Measurements from ENCODE around the gene ZNF808. TPM values are rescaled to one million over a fixed set of nuclear protein-coding genes. Genes with fewer than 3 reads are reported as not detected.

The ZNF808 gene
- total RNA-seq, 3 donors from 2014 or later, result 26.2 to 46.9 (median 46.1) TPM

- peaks cover 17% of the 10 kb centered on the region for H3K4me1 ChIP-seq (ENCODE audit: low read depth)
- ATAC-seq (no peak), DNase-seq (no peak)
- H3K36me3 ChIP-seq (ENCODE audit: low read depth), result no peaks in the 10 kb centered on the region
- TF ChIP-seq, protein P1, sequence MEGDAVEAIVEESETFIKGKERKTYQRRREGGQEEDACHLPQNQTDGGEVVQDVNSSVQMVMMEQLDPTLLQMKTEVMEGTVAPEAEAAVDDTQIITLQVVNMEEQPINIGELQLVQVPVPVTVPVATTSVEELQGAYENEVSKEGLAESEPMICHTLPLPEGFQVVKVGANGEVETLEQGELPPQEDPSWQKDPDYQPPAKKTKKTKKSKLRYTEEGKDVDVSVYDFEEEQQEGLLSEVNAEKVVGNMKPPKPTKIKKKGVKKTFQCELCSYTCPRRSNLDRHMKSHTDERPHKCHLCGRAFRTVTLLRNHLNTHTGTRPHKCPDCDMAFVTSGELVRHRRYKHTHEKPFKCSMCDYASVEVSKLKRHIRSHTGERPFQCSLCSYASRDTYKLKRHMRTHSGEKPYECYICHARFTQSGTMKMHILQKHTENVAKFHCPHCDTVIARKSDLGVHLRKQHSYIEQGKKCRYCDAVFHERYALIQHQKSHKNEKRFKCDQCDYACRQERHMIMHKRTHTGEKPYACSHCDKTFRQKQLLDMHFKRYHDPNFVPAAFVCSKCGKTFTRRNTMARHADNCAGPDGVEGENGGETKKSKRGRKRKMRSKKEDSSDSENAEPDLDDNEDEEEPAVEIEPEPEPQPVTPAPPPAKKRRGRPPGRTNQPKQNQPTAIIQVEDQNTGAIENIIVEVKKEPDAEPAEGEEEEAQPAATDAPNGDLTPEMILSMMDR (IDR thresholded peaks at IDR 0.05), result no peak
- intact Hi-C loops (cut with DNase I, micrococcal nuclease), result no loop called here
- no peak overlapping the region for H3K4me3 ChIP-seq
- peaks cover 24% of the 10 kb centered on the region for H3K9me3 ChIP-seq
These were observed 75.5 kb downstream of the ZNF808 start for GRCh38 chr19:52602941-52603340.

DNA sequence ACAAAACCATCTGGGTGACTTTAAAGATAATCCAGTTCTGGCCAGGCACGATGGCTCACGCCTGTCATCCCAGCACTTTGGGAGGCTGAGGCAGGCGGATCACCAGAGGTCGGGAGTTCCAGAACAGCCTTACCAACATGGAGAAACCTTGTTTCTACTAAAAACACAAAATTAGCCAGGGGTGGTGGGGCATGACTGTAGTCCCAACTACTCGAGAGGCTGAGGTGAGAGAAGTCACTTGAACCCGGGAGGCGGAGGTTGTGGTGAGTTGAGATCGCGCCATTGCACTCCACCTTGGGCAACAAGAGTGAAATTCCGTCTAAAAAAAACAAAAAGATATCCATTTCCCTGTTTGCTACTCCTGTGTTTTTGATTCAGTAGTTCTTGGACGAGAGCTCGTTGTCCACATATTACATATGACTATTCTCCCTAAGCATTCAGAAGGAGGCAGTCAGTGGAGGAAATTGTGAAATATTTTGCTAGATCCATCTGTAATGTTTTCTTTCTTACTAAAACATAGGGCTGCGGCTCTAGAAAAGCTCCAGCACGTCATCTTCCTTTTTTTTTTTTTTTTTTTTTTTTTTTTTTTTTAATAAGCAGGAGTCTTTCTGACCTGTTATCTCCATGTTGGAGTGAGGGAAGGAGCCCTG, 76.2 kb downstream of the ZNF808 start:
- Histone ChIP-seq H3K9me3 (peaks cover 28% of the 10 kb centered on the region), H3K4me3 (no peak overlapping the region), H3K4me1 (ENCODE audit: low read depth) (peaks cover 17% of the 10 kb centered on the region), H3K36me3 (ENCODE audit: low read depth) (no peaks in the 10 kb centered on the region)
- TF ChIP-seq, protein P1 (IDR thresholded peaks at IDR 0.05), result no peak
- DNase-seq, result no peak
- intact Hi-C loops (cut with DNase I, micrococcal nuclease), result no loop called here
- ATAC-seq, result no peak

Other genes starting within 250 kb of the ZNF808 start
- 10 to 100 TPM; 12.8 to 16.9 (median 15.0) TPM for gene ZNF480, start 230.5 kb upstream of the ZNF808 start, total RNA-seq
- 1 to 10 TPM; 1.7 to 3.8 (median 2.1) TPM for gene ZNF610, start 191.4 kb upstream of the ZNF808 start, total RNA-seq
- gene ZNF880, start 157.7 kb upstream of the ZNF808 start, total RNA-seq, result 10 to 100 TPM in 1 of 3 donors, 1 to 10 TPM in 2; 8.6 to 16.7 (median 9.6) TPM
- gene ZNF528, start 129.8 kb upstream of the ZNF808 start, total RNA-seq, result 10 to 100 TPM; 11.2 to 21.9 (median 20.8) TPM
- gene ZNF534, start 98.5 kb upstream of the ZNF808 start, total RNA-seq, result not detected
- gene ZNF578, start 74.1 kb upstream of the ZNF808 start, total RNA-seq, result 1 to 10 TPM in 1 of 3 donors, under 1 TPM in 2; 0.27 to 2.6 (median 0.43) TPM
- 10 to 100 TPM; 20.2 to 35.2 (median 27.2) TPM for gene ZNF701, start 42.6 kb downstream of the ZNF808 start, total RNA-seq
- gene ZNF83, start 110.7 kb downstream of the ZNF808 start, total RNA-seq, result 10 to 100 TPM; 17.6 to 48.7 (median 31.6) TPM
- gene ZNF611, start 207.4 kb downstream of the ZNF808 start, total RNA-seq, result 10 to 100 TPM; 14.1 to 20.7 (median 16.0) TPM